A549 (cell line): ENCODE data around the gene STK16.

ENCODE experiments used
- BHLHE40 ChIP-seq: IDR thresholded peaks from 2 replicates; pipeline ENCODE4 v1.6.1; 2012; ENCODE audit warnings: low read depth, low read length, inconsistent platforms
- CTCF ChIP-seq: fragments of >200 bp; sonication (Bioruptor Twin); formaldehyde crosslinking; IDR thresholded peaks from 3 replicates; pipeline ENCODE4 v1.5.1; 2016
- ESRRA ChIP-seq: fragments of 150-350 bp; IDR thresholded peaks from 2 replicates; pipeline ENCODE4 v1.6.1; 2014; ENCODE audit warnings: mild to moderate bottlenecking, low read length, borderline replicate concordance
- FOSL2 ChIP-seq, 2 experiments: fragments of 450-650 bp in 1 of 2; fragments of >200 bp in 1 of 2; sonication (Bioruptor Twin) in 1 of 2; formaldehyde crosslinking; IDR thresholded peaks; 2 replicates each; pipeline versions ENCODE4 v1.5.0 to v1.6.1; 2016 to 2020; ENCODE audit warnings: mild to moderate bottlenecking in 1 of 2, moderate library complexity in 1 of 2
- HMGXB4 ChIP-seq: fragments of 250-450 bp; sonication (Bioruptor Pico); IDR thresholded peaks from 2 replicates; pipeline ENCODE4 v1.5.0; 2021; ENCODE audit warnings: mild to moderate bottlenecking, moderate library complexity, borderline replicate concordance
- HOXB13 ChIP-seq: fragments of 250-450 bp; sonication (Bioruptor Pico); IDR thresholded peaks from 2 replicates; pipeline ENCODE4 v1.5.0; 2020; ENCODE audit warnings: low read depth, mild to moderate bottlenecking, moderate library complexity
- KDM1A ChIP-seq: fragments of 200-600 bp; sonication (generic); IDR thresholded peaks from 2 replicates; pipeline ENCODE4 v1.6.1; 2016; ENCODE audit warnings: low read depth, mild to moderate bottlenecking
- MAFK ChIP-seq: fragments of 450-650 bp; IDR thresholded peaks from 2 replicates; pipeline ENCODE4 v1.6.1; 2014; ENCODE audit not compliant: partially characterized antibody
- MAX ChIP-seq: IDR thresholded peaks from 2 replicates; pipeline ENCODE4 v1.6.1; 2012
- POLR2A ChIP-seq: IDR thresholded peaks from 2 replicates; pipeline ENCODE4 v1.6.1; 2012; ENCODE audit warnings: mild to moderate bottlenecking, low read length
- RNF2 ChIP-seq: fragments of 200-600 bp; sonication (generic); IDR thresholded peaks from 2 replicates; pipeline ENCODE4 v1.6.1; 2016; ENCODE audit warnings: low read depth, mild to moderate bottlenecking, antibody characterized with exemption, moderate library complexity, borderline replicate concordance
- TFCP2L1 ChIP-seq: fragments of 250-450 bp; sonication (Bioruptor Pico); IDR thresholded peaks from 2 replicates; pipeline ENCODE4 v1.5.0; 2021; ENCODE audit warnings: mild to moderate bottlenecking

GRCh38 chr2:219296142-219296541, 50.9 kb downstream of the STK16 start:
- no peak for TF ChIP-seq BHLHE40
- no peak for TF ChIP-seq MAFK
- TF ChIP-seq FOSL2 (IDR thresholded peaks at IDR 0.05) = no peak
- TF ChIP-seq FOSL2 (CRISPR knock-in tag; IDR thresholded peaks at IDR 0.05) = no peak
- no peak for TF ChIP-seq HMGXB4 (CRISPR knock-in tag)
- TF ChIP-seq CTCF = no peak
- no peak for TF ChIP-seq HOXB13
- no peak for TF ChIP-seq KDM1A
- TF ChIP-seq POLR2A = no peak
- no peak for TF ChIP-seq TFCP2L1 (CRISPR knock-in tag)
- TF ChIP-seq RNF2 = no peak
- no peak for TF ChIP-seq ESRRA
- no peak for TF ChIP-seq MAX
